H9 (cell line): ENCODE results near the gene DEPDC1B. TPM values are rescaled to one million over a fixed set of nuclear protein-coding genes. Genes with fewer than 3 reads are reported as not detected.

Source experiments
- DNase-seq: peaks from one replicate; pipeline ENCODE4 v3.0.0-alpha.2; 2017
- H2AFZ ChIP-seq: one replicate; pipeline ENCODE4 v1.6.1; 2013; ENCODE audit warnings: mild to moderate bottlenecking, low read length, control low read depth, moderate library complexity
- H2AK5ac ChIP-seq: 2 replicates; pipeline ENCODE4 v1.6.1; 2013; ENCODE audit warnings: low read length, control low read depth, mixed read lengths; ENCODE audit not compliant: insufficient read length
- H2BK120ac ChIP-seq: one replicate; pipeline ENCODE4 v1.6.1; 2013; ENCODE audit warnings: low read depth, mild to moderate bottlenecking, low read length, control low read depth, inconsistent platforms; ENCODE audit not compliant: poor library complexity, severe bottlenecking
- H2BK12ac ChIP-seq: 2 replicates; pipeline ENCODE4 v1.6.1; 2013; ENCODE audit warnings: low read length, control low read depth, mixed read lengths, low read depth; ENCODE audit not compliant: insufficient read length
- H2BK15ac ChIP-seq: 2 replicates; pipeline ENCODE4 v1.6.1; 2013; ENCODE audit warnings: low read depth, low read length, control low read depth
- H2BK20ac ChIP-seq: one replicate; pipeline ENCODE4 v1.6.1; 2013; ENCODE audit warnings: low read depth, mild to moderate bottlenecking, low read length, control low read depth, inconsistent platforms; ENCODE audit not compliant: poor library complexity, severe bottlenecking
- H2BK5ac ChIP-seq: 2 replicates; pipeline ENCODE4 v1.6.1; 2013; ENCODE audit warnings: low read length, control low read depth, mixed read lengths; ENCODE audit not compliant: insufficient read length
- H3K14ac ChIP-seq: 2 replicates; pipeline ENCODE4 v1.6.1; 2013; ENCODE audit warnings: low read length, control low read depth; ENCODE audit not compliant: insufficient read depth
- H3K18ac ChIP-seq: 2 replicates; pipeline ENCODE4 v1.6.1; 2013; ENCODE audit warnings: low read depth, mild to moderate bottlenecking, mixed read lengths, low read length, control low read depth; ENCODE audit not compliant: insufficient read length
- H3K23ac ChIP-seq: 2 replicates; pipeline ENCODE4 v1.6.1; 2013; ENCODE audit warnings: low read length, control low read depth, mixed read lengths, low read depth; ENCODE audit not compliant: insufficient read length
- H3K23me2 ChIP-seq: 2 replicates; pipeline ENCODE4 v1.6.1; 2013; ENCODE audit warnings: low read depth, mild to moderate bottlenecking, mixed read lengths, low read length, control low read depth; ENCODE audit not compliant: insufficient read length, poor library complexity, severe bottlenecking
- H3K27ac ChIP-seq: 2 replicates; pipeline ENCODE4 v1.5.1; 2013; ENCODE audit warnings: low read length, control low read depth, mixed read lengths, low read depth; ENCODE audit not compliant: insufficient read length
- H3K27me3 ChIP-seq: 2 replicates; pipeline ENCODE4 v1.6.1; 2013; ENCODE audit warnings: low read length, control low read depth, inconsistent platforms; ENCODE audit not compliant: insufficient read depth
- H3K4ac ChIP-seq: 2 replicates; pipeline ENCODE4 v1.6.1; 2013; ENCODE audit warnings: low read depth, mild to moderate bottlenecking, control low read depth, inconsistent platforms, low read length, moderate library complexity
- H3K4me1 ChIP-seq: 2 replicates; pipeline ENCODE4 v1.6.1; 2013; ENCODE audit warnings: low read length, control low read depth, inconsistent platforms; ENCODE audit not compliant: insufficient read depth
- H3K4me2 ChIP-seq: 2 replicates; pipeline ENCODE4 v1.6.1; 2013; ENCODE audit warnings: low read length, control low read depth, mixed read lengths; ENCODE audit not compliant: insufficient read length, insufficient read depth
- H3K56ac ChIP-seq: 2 replicates; pipeline ENCODE4 v1.6.1; 2013; ENCODE audit warnings: low read depth, mild to moderate bottlenecking, mixed read lengths, low read length, control low read depth; ENCODE audit not compliant: insufficient read length
- H3K79me1 ChIP-seq: 2 replicates; pipeline ENCODE4 v1.6.1; 2013; ENCODE audit warnings: low read depth, mild to moderate bottlenecking, moderate library complexity, low read length, control low read depth, inconsistent platforms; ENCODE audit not compliant: insufficient read depth, poor library complexity, severe bottlenecking
- H3K79me2 ChIP-seq: 2 replicates; pipeline ENCODE4 v1.6.1; 2013; ENCODE audit warnings: low read length, control low read depth, inconsistent platforms; ENCODE audit not compliant: insufficient read depth
- H3K9ac ChIP-seq: 2 replicates; pipeline ENCODE4 v1.6.1; 2013; ENCODE audit warnings: low read length, control low read depth, mixed read lengths; ENCODE audit not compliant: insufficient read length; ENCODE audit errors: extremely low read depth
- H3K9me3 ChIP-seq: one replicate; pipeline ENCODE4 v1.6.1; 2013; ENCODE audit warnings: low read depth, low read length, inconsistent platforms; ENCODE audit not compliant: control insufficient read depth
- H3T11ph ChIP-seq: one replicate; pipeline ENCODE4 v1.6.1; 2013; ENCODE audit warnings: mild to moderate bottlenecking, low read length, control low read depth, inconsistent platforms
- H4K20me1 ChIP-seq: one replicate; pipeline ENCODE4 v1.6.1; 2013; ENCODE audit not compliant: control insufficient read depth, insufficient read length, insufficient read depth
- H4K5ac ChIP-seq: 2 replicates; pipeline ENCODE4 v1.6.1; 2013; ENCODE audit warnings: low read depth, mild to moderate bottlenecking, mixed read lengths, low read length, control low read depth; ENCODE audit not compliant: insufficient read length
- H4K8ac ChIP-seq: replicated peaks from 2 replicates; pipeline ENCODE4 v1.6.1; 2013; ENCODE audit warnings: low read length, control low read depth, mixed read lengths, low read depth; ENCODE audit not compliant: insufficient read length
- H4K91ac ChIP-seq: 2 replicates; pipeline ENCODE4 v1.6.1; 2013; ENCODE audit warnings: low read depth, mild to moderate bottlenecking, moderate library complexity, mixed read lengths, low read length, control low read depth; ENCODE audit not compliant: insufficient read length
- H3K27ac Mint-ChIP-seq, 3 experiments: 2 replicates in 2 of 3; 3 replicates in 1 of 3; pipeline ENCODE4 v1.8.0; 2020 to 2021; ENCODE audit warnings: mixed read lengths in 3 of 3, mild to moderate bottlenecking in 1 of 3, moderate library complexity in 1 of 3
- H3K27me3 Mint-ChIP-seq: 2 replicates; pipeline ENCODE4 v1.8.0; 2021; ENCODE audit warnings: low read depth, mild to moderate bottlenecking, moderate library complexity, mixed read lengths
- H3K36me3 Mint-ChIP-seq, 3 experiments: 2 replicates in 2 of 3; 3 replicates in 1 of 3; pipeline ENCODE4 v1.8.0; 2020 to 2021; ENCODE audit warnings: low read depth in 3 of 3, mixed read lengths in 3 of 3; ENCODE audit not compliant: insufficient read depth in 1 of 3
- H3K4me1 Mint-ChIP-seq, 2 experiments: 2 replicates each; pipeline ENCODE4 v1.8.0; 2020; ENCODE audit warnings: mixed read lengths in 2 of 2
- H3K4me3 Mint-ChIP-seq, 2 experiments: 2 replicates in 1 of 2; 3 replicates in 1 of 2; pipeline ENCODE4 v1.8.0; 2020 to 2021; ENCODE audit warnings: mild to moderate bottlenecking in 2 of 2, mixed read lengths in 2 of 2, moderate library complexity in 1 of 2
- H3K9me3 Mint-ChIP-seq, 2 experiments: 2 replicates in 1 of 2; 3 replicates in 1 of 2; pipeline ENCODE4 v1.8.0; 2020; ENCODE audit warnings: mild to moderate bottlenecking in 2 of 2, mixed read lengths in 2 of 2, moderate library complexity in 1 of 2
- total RNA-seq: library from RNA; stranded (reverse); gene quantifications from 2 replicates; pipeline ENCODE4 v1.2.1, GENCODE V29; 2021
- TF ChIP-seq, protein P1 (sequence below): fragments of 200-600 bp; sonication (generic); conservative IDR thresholded peaks from 3 replicates; pipeline ENCODE4 v1.8.0; 2021; ENCODE audit warnings: antibody characterized with exemption, mild to moderate bottlenecking

Gene DEPDC1B
- total RNA-seq, 1 experiment from 2014 or later: 49.0 TPM

DNA sequence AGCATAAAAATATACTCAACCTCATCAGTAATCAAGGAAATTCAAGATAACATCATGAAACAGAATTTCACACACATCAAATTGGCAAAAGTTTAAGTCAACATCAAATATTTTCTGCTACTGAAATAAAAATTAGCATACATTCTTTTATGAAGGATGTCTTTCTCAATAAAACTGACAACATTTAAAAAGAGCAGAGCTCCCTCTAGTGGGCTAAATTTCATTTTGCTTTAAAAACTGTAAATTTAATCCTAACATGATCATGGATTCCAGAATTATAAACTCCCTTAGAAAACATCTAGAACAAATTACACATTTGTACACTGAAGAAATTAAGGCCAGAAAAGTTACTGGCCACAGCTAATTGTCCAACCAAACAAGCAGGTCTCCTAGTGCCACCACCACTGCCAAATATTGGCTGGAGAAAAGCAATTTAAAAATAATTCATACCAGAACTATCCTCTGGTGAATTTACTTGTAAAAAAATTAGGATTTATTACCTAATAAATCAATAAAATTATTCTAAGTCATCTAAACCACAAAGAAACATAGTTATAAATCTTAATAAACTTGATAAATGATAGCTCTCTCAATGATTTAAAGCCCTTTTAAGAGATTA, 31.2 kb downstream of the DEPDC1B start:
- Histone ChIP-seq H3K23ac (no peak overlapping the region), H4K91ac (no peak overlapping the region), H4K8ac (no peak overlapping the region), H2AFZ (no peak overlapping the region), H3K23me2 (no peaks in the 10 kb centered on the region), H3K4ac (no peak overlapping the region), H3K27ac (no peak overlapping the region), H3K79me1 (peaks cover 6% of the 10 kb centered on the region), H3K9ac (no peak overlapping the region), H3T11ph (no peak overlapping the region), H4K5ac (no peak overlapping the region), H3K79me2 (peaks cover 8% of the 10 kb centered on the region; the same call in 1 of the 2 replicates), H2BK20ac (no peak overlapping the region), H3K18ac (no peak overlapping the region), H3K4me2 (no peak overlapping the region), H2BK5ac (no peak overlapping the region), H3K27me3 (no peaks in the 10 kb centered on the region), H4K20me1 (no peaks in the 10 kb centered on the region), H2BK12ac (no peak overlapping the region), H2BK120ac (no peak overlapping the region), H2BK15ac (no peak overlapping the region), H3K14ac (no peak overlapping the region), H3K56ac (no peak overlapping the region), H2AK5ac (no peak overlapping the region), H3K9me3 (no peaks in the 10 kb centered on the region), H3K4me1 (no peaks in the 10 kb centered on the region)
- no peaks in the 10 kb centered on the region for H3K27me3 Mint-ChIP-seq
- no peak overlapping the region for H3K4me3 Mint-ChIP-seq
- DNase-seq: no peak
- peaks cover 8 to 10% of the 10 kb centered on the region in 2 experiments for H3K4me1 Mint-ChIP-seq
- H3K36me3 Mint-ChIP-seq: peaks cover 19 to 25% (median 20%) of the 10 kb centered on the region in 3 experiments
- H3K27ac Mint-ChIP-seq: 0 out of 7 replicates have a peak overlapping the region, but pooled peaks of 1 of the 3 experiments have one; percentile 47
- TF ChIP-seq, protein P1, sequence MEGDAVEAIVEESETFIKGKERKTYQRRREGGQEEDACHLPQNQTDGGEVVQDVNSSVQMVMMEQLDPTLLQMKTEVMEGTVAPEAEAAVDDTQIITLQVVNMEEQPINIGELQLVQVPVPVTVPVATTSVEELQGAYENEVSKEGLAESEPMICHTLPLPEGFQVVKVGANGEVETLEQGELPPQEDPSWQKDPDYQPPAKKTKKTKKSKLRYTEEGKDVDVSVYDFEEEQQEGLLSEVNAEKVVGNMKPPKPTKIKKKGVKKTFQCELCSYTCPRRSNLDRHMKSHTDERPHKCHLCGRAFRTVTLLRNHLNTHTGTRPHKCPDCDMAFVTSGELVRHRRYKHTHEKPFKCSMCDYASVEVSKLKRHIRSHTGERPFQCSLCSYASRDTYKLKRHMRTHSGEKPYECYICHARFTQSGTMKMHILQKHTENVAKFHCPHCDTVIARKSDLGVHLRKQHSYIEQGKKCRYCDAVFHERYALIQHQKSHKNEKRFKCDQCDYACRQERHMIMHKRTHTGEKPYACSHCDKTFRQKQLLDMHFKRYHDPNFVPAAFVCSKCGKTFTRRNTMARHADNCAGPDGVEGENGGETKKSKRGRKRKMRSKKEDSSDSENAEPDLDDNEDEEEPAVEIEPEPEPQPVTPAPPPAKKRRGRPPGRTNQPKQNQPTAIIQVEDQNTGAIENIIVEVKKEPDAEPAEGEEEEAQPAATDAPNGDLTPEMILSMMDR: peak; percentile 79
- H3K9me3 Mint-ChIP-seq: no peaks in the 10 kb centered on the region
